ENCODE measurements around the gene RHOC. TPM values are rescaled to one million over a fixed set of nuclear protein-coding genes. Genes with fewer than 3 reads are reported as not detected.

The RHOC gene
- total RNA-seq, 1 experiment from 2014 or later = 154 TPM

DNA sequence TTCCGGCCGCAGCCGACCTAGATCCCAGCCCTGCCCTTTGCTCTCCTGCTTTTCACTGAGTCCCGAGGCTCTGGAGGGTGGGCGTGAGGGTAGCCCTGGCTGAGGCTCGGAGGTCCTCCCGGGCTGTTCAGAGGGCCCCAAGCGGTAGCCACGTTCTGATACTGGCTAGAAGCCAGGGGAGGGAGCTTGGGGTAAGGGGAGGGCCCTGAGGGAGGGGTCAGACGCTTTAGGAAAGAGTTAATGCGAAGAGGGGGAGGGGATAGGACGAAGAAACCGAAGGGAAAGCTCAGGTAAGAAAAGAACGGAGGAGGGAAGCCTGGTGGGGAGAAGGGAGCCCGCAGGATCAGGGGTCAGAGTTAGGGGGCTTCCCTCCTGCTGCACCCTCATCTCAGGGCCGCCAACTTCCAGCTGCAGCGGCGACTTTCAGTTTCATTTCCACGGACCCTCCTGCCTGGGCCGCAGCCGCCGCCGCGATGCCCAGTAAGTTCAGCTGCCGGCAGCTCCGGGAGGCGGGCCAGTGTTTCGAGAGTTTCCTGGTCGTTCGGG, 32.4 kb downstream of the RHOC start, which contains the start of gene MOV10 (continued):
- TF ChIP-seq, protein P1, sequence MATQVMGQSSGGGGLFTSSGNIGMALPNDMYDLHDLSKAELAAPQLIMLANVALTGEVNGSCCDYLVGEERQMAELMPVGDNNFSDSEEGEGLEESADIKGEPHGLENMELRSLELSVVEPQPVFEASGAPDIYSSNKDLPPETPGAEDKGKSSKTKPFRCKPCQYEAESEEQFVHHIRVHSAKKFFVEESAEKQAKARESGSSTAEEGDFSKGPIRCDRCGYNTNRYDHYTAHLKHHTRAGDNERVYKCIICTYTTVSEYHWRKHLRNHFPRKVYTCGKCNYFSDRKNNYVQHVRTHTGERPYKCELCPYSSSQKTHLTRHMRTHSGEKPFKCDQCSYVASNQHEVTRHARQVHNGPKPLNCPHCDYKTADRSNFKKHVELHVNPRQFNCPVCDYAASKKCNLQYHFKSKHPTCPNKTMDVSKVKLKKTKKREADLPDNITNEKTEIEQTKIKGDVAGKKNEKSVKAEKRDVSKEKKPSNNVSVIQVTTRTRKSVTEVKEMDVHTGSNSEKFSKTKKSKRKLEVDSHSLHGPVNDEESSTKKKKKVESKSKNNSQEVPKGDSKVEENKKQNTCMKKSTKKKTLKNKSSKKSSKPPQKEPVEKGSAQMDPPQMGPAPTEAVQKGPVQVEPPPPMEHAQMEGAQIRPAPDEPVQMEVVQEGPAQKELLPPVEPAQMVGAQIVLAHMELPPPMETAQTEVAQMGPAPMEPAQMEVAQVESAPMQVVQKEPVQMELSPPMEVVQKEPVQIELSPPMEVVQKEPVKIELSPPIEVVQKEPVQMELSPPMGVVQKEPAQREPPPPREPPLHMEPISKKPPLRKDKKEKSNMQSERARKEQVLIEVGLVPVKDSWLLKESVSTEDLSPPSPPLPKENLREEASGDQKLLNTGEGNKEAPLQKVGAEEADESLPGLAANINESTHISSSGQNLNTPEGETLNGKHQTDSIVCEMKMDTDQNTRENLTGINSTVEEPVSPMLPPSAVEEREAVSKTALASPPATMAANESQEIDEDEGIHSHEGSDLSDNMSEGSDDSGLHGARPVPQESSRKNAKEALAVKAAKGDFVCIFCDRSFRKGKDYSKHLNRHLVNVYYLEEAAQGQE (IDR thresholded peaks at IDR 0.05; ENCODE audit: low read depth) = no peak
- TF ChIP-seq EZH2phosphoT487 (IDR thresholded peaks at IDR 0.05; ENCODE audit: borderline replicate concordance) (no peak), YY1 (IDR thresholded peaks at IDR 0.05; ENCODE audit: extremely low read depth, insufficient replicate concordance, low read depth, low read length) (no peak)

DNA sequence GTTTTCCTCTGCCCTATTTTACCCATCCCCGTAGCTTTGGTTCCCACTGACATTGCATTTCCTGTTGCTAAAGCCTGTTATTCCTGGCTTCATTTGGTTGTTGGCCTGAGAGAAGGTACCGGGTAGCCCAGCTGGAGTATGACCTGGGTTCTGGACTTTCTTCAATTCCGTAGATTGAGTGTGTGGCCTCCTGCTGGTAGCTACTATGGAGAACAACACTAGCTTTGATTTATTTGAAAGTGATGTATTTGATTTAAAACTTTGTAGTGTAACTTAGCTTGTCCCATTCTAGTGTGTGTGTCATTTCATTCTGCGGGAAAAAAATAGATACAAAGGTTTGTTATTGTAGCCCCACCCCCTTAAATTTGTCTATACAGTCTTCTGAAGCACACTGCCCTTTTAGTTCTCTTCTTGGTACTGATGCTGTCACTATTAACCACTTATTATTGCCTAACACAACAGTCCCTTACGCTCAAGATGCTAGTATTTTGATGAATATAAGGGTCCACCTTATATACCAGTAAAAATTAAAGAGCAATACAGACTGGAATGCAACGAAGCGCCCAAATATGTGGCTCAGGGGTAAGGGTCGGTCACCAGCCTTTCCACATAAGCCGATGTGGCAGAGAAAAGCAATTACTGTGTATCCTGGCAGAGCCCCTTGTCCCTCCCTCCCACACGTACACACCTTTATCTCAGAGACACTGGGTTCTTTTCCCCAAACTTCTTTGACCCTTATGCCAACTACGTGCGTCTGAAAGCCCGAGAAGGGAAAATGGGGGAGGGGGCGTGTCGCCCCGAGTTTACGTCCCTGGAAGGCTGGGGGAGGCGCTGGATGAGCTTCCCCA, 33.1 kb downstream of the RHOC start:
- CTCF ChIA-PET = interaction anchor here (1.0 to 1.5 kb wide), 5 partner anchors 9 to 282 kb away, joined by 3 to 5 read pairs (median 5); no protein-coding TSS in a partner anchor
- TSS peak; percentile 75 for BruUV-seq (replicated peaks)
- RAD21 ChIA-PET (ENCODE audit: low non-redundant PET in 1 of 2, low total read pairs in 2 of 2, uncharacterized antibody in 2 of 2, unreplicated experiment in 2 of 2) = interaction anchor here in 1 of 2 experiments (1.2 kb wide), 1 partner anchor 43 kb away, joined by 3 read pairs; no protein-coding TSS in a partner anchor
- Histone ChIP-seq H3K36me3 (ENCODE audit: control insufficient read depth in 1 of 2, insufficient read depth in 2 of 2, low read length in 2 of 2) (peaks cover 10 to 13% of the 10 kb centered on the region in 2 experiments; a peak in 2 of 4 replicates), H3K9me2 (ENCODE audit: insufficient read depth) (no peaks in the 10 kb centered on the region), H4K20me1 (ENCODE audit: insufficient read depth) (no peaks in the 10 kb centered on the region), H3K9me3 (ENCODE audit: control insufficient read depth in 1 of 2, insufficient read depth in 1 of 2, low read depth in 1 of 2, low read length in 2 of 2) (no peaks in the 10 kb centered on the region), H3K27me3 (ENCODE audit: insufficient read depth, low read length) (no peaks in the 10 kb centered on the region), H3K4me2 (ENCODE audit: low read length) (peak overlapping the region; percentile 88), H3K4me3 (replicated peaks in 1 of 2; ENCODE audit: low read depth in 1 of 2, low read length in 2 of 2) (peak overlapping the region; percentile 71 to 72), H2AFZ (ENCODE audit: low read depth, low read length, poor library complexity, severe bottlenecking) (no peak overlapping the region), H3K79me2 (ENCODE audit: insufficient read depth, low read length) (peaks cover 23% of the 10 kb centered on the region), H3K9ac (ENCODE audit: low read length) (peak overlapping the region; percentile 88), H3K4me1 (ENCODE audit: control insufficient read depth in 1 of 2, insufficient read depth in 2 of 2, low read length in 2 of 2) (peaks cover 4 to 29% of the 10 kb centered on the region in 2 experiments; a peak in 3 of 4 replicates), H3K27ac (ENCODE audit: low read depth, low read length) (peak overlapping the region; percentile 88)
- intact Hi-C loops (cut with micrococcal nuclease) = loop anchor here (2.0 kb wide), 1 partner anchor 31 kb away; no protein-coding TSS in a partner anchor
- peak; percentile 24 for DNase-seq (ENCODE audit: low read depth, low spot score)
- peak; percentile 31 for ATAC-seq
- POLR2A ChIA-PET = interaction anchor here (0.8 to 2.4 kb wide), 6 partner anchors 12 to 282 kb away, joined by 3 to 9 read pairs (median 4); no protein-coding TSS in a partner anchor
- TF ChIP-seq SIN3A (IDR thresholded peaks at IDR 0.05; ENCODE audit: low read depth) = peak; percentile 46; the same call in 1 of the 2 replicates
- peak; percentile 44; the same call in 1 of the 2 replicates for TF ChIP-seq CBX3 (IDR thresholded peaks at IDR 0.05; ENCODE audit: low read depth)
- peak; percentile 42; the same call in 1 of the 2 replicates for TF ChIP-seq RAD21 (IDR thresholded peaks at IDR 0.05; ENCODE audit: low read depth)
- TF ChIP-seq, protein P2, sequence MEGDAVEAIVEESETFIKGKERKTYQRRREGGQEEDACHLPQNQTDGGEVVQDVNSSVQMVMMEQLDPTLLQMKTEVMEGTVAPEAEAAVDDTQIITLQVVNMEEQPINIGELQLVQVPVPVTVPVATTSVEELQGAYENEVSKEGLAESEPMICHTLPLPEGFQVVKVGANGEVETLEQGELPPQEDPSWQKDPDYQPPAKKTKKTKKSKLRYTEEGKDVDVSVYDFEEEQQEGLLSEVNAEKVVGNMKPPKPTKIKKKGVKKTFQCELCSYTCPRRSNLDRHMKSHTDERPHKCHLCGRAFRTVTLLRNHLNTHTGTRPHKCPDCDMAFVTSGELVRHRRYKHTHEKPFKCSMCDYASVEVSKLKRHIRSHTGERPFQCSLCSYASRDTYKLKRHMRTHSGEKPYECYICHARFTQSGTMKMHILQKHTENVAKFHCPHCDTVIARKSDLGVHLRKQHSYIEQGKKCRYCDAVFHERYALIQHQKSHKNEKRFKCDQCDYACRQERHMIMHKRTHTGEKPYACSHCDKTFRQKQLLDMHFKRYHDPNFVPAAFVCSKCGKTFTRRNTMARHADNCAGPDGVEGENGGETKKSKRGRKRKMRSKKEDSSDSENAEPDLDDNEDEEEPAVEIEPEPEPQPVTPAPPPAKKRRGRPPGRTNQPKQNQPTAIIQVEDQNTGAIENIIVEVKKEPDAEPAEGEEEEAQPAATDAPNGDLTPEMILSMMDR (IDR thresholded peaks at IDR 0.05 in 2 of 3, conservative IDR thresholded peaks at IDR 0.05 in 1 of 3; ENCODE audit: borderline replicate concordance in 1 of 3, insufficient read depth in 1 of 3, low read depth in 2 of 3, low read length in 2 of 3) = peak; percentile 36 to 55 (median 47); a peak in 5 of 6 replicates
- no peak for TF ChIP-seq ZNF274 (IDR thresholded peaks at IDR 0.05; ENCODE audit: low read depth, low read length)
- TF ChIP-seq, protein P3, sequence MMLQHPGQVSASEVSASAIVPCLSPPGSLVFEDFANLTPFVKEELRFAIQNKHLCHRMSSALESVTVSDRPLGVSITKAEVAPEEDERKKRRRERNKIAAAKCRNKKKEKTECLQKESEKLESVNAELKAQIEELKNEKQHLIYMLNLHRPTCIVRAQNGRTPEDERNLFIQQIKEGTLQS (IDR thresholded peaks at IDR 0.05) = no peak

Measured in HCT116 (cell line).